GM12801 (cell line): Measurements from ENCODE around the gene MMP27.

Experiments
- CTCF ChIP-seq: IDR thresholded peaks from one replicate; pipeline ENCODE4 v1.5.1; 2011; ENCODE audit warnings: control low read depth; ENCODE audit not compliant: insufficient read length; ENCODE audit errors: extremely low read depth

The MMP27 gene

GRCh38 chr11:102727890-102728289 lies 22.3 kb upstream of the MMP27 start:
- TF ChIP-seq CTCF, result no peak

DNA sequence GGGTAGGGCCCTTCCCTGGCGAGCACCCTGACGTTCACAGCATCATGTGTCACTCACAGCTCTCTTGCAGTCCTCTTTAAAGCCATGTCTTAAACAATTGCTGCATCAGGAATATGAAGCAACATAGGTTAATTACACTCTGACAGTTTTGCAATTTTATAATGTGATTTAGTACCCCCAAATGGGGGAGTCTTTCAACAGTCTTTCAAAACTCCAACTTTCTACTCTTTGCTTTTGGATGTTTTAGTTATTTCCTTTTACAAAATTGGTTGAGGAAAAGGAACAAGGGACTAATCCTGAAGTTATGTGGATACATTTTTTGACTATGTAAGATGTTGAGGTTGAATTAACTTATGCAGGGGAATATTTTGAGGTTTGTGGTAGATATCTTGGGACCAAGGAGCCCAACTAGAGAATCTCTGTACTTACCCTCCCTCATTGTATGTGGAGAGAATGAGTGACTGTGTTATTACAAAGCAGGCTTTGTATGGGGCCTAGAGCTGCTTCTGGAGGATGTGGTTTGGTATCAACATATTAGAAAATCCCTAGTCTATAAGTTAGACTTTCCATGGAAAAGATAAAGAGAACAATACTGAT lies 19.4 kb upstream of the MMP27 start, which contains the start of gene MMP8:
Gene MMP8, minus strand, starts transcription at position 51 of the 597 bp plus-strand sequence. CDS start 99 bp downstream, outside the sequence.
- TF ChIP-seq CTCF, result no peak

GRCh38 chr11:102722821-102723220 lies 17.3 kb upstream of the MMP27 start:
- no peak for TF ChIP-seq CTCF

GRCh38 chr11:102719620-102720277 lies 14.2 kb upstream of the MMP27 start:
- no peak for TF ChIP-seq CTCF

- no peak for TF ChIP-seq CTCF
Measured at GRCh38 chr11:102717280-102717679, 11.7 kb upstream of the MMP27 start.

DNA sequence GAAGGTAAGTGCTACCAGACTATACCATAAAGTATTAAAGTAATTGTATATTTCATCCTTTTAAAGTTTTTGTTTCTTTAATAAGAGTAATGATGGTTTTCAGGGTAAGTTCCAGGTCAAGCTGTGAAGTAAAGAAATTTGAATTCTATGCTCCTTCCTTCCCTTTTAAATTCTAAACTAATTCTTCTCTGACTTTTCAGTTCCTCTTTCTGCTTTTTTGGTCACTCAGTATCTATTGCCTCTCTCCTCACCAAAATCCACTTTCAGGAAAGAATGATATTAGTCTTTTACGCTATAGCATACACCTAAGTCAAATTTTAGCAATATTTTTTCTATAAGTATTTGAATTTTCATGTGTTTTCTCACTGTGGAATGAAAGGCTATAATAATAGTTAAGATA lies 11.0 kb upstream of the MMP27 start:
- TF ChIP-seq CTCF, result no peak

DNA sequence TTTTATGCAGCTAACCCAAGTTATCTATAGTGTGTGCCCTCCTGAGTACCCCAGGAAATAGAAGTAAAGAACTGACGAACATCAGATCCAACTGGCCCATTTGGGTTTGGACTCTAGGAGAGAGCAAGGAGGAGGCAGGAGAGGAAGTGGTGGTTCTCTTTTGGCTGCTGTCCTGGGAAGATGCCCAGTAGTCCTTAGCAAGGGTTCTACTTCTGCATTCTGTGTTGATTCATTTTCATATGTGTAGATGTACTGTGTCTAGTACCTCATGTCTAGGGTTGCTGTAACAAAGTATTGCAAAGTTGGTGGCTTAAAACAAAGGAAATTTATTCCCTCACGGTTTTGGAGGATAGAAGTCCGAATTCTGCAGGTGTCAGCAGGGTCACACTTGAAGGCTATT lies 6.6 kb upstream of the MMP27 start:
- TF ChIP-seq CTCF, result no peak
